Ascending aorta (tissue), 2 donors: ENCODE measurements around the gene CCDC9. TPM values are rescaled to one million over a fixed set of nuclear protein-coding genes. Genes with fewer than 3 reads are reported as not detected.
"Not testable (repeated sequence)": the region's sequence is repeated elsewhere in the genome, so short reads cannot be mapped to it uniquely, and the experiment has no call there.

ENCODE experiments used
- DNase-seq, 2 donors: peaks; one replicate each; pipeline ENCODE4 v3.0.0-alpha.2; 2019; ENCODE audit warnings: low spot score in 2 of 2
- H3K27ac ChIP-seq, 2 donors: fragments of 200-600 bp; sonication (generic); one replicate each; pipeline ENCODE4 v1.5.1; 2016 to 2017; ENCODE audit warnings: mild to moderate bottlenecking in 1 of 2
- H3K27me3 ChIP-seq: fragments of 200-600 bp; sonication (generic); one replicate; pipeline ENCODE4 v1.5.1; 2017
- H3K36me3 ChIP-seq, 2 donors: fragments of 200-600 bp; sonication (generic); one replicate each; pipeline ENCODE4 v1.5.1; 2016
- H3K4me1 ChIP-seq, 2 donors: fragments of 200-600 bp; sonication (generic); one replicate each; pipeline ENCODE4 v1.5.1; 2016 to 2017; ENCODE audit warnings: mild to moderate bottlenecking in 1 of 2
- H3K4me3 ChIP-seq, 2 donors: fragments of 200-600 bp; sonication (generic); one replicate each; pipeline ENCODE4 v1.5.1; 2016 to 2017; ENCODE audit warnings: mild to moderate bottlenecking in 1 of 2
- H3K9me3 ChIP-seq, 2 donors: fragments of 200-600 bp; sonication (generic); one replicate each; pipeline ENCODE4 v1.5.1; 2016
- CTCF ChIP-seq, 3 experiments: fragments of 200-600 bp in 2 of 3; fragments of 450-650 bp in 1 of 3; sonication (generic) in 2 of 3; IDR thresholded peaks; one replicate each; pipeline ENCODE4 v1.5.1; 2016 to 2019; ENCODE audit warnings: antibody characterized with exemption in 3 of 3, mild to moderate bottlenecking in 1 of 3, moderate library complexity in 1 of 3
- intact Hi-C: fragments of 100-400 bp; cut with DNase I; formaldehyde crosslinking; loops from one replicate; pipeline ENCODE4 v1.15.1; 2023
- total RNA-seq: library from RNA; depleted of rRNA; stranded (reverse); fragments of >200 nt; gene quantifications from one replicate; pipeline ENCODE4 v1.1.0, GENCODE V29; 2016

The CCDC9 gene
- total RNA-seq, 1 donor from 2014 or later, result 45.3 TPM

GRCh38 chr19:47241919-47242577, 14.3 kb upstream of the CCDC9 start:
- Histone ChIP-seq H3K27ac (peak overlapping the region; percentile 58 to 64), H3K9me3 (no peaks in the 10 kb centered on the region), H3K27me3 (no peaks in the 10 kb centered on the region), H3K36me3 (no peaks in the 10 kb centered on the region), H3K4me1 (peaks cover 27 to 35% of the 10 kb centered on the region in 2 donors), H3K4me3 (no peak overlapping the region)
- DNase-seq, result no peak
- TF ChIP-seq CTCF (IDR thresholded peaks at IDR 0.05), result no peak
- intact Hi-C loops, result loop anchor here (5.0 to 10.0 kb wide), 2 partner anchors 390 to 617 kb away; partner anchors contain the start of genes AP2S1 and PTGIR

- H3K9me3 ChIP-seq, result no peaks in the 10 kb centered on the region
- H3K4me1 ChIP-seq, result peaks cover 27 to 35% of the 10 kb centered on the region in 2 donors
- H3K4me3 ChIP-seq, result peak overlapping the region; percentile 45 to 58
- no peak for DNase-seq
- H3K27ac ChIP-seq, result peak overlapping the region; percentile 58 to 64
- TF ChIP-seq CTCF (IDR thresholded peaks at IDR 0.05), result no peak
- no peaks in the 10 kb centered on the region for H3K36me3 ChIP-seq
- no peaks in the 10 kb centered on the region for H3K27me3 ChIP-seq
- intact Hi-C loops, result loop anchor here (5.0 to 10.0 kb wide), 2 partner anchors 391 to 619 kb away; partner anchors contain the start of genes AP2S1 and PTGIR
These were observed 13.0 kb upstream of the CCDC9 start for GRCh38 chr19:47243364-47243775.

GRCh38 chr19:47243776-47244547, 12.4 kb upstream of the CCDC9 start:
- Histone ChIP-seq H3K27ac (peak overlapping the region; percentile 58 to 64), H3K27me3 (no peaks in the 10 kb centered on the region), H3K4me1 (peaks cover 27 to 35% of the 10 kb centered on the region in 2 donors), H3K9me3 (no peaks in the 10 kb centered on the region), H3K4me3 (peak overlapping the region; percentile 45 to 58), H3K36me3 (no peaks in the 10 kb centered on the region)
- peak in 1 of 2 donors; percentile 97 for DNase-seq
- intact Hi-C loops, result loop anchor here (1.0 to 10.0 kb wide), 5 partner anchors 13 to 619 kb away; partner anchors contain the start of genes AP2S1, BBC3 and PTGIR
- TF ChIP-seq CTCF (IDR thresholded peaks at IDR 0.05), result peak; percentile 98 to 100 (median 99)

- peak in 1 of 2 donors; percentile 90 for DNase-seq
- H3K4me3 ChIP-seq, result no peak overlapping the region
- peak; percentile 88 to 91 (median 89) for TF ChIP-seq CTCF (IDR thresholded peaks at IDR 0.05)
- H3K27ac ChIP-seq, result no peak overlapping the region
- peaks cover 10 to 14% of the 10 kb centered on the region in 2 donors for H3K4me1 ChIP-seq
- no peaks in the 10 kb centered on the region for H3K9me3 ChIP-seq
- H3K27me3 ChIP-seq, result no peaks in the 10 kb centered on the region
- intact Hi-C loops, result loop anchor here (1.0 to 10.0 kb wide), 2 partner anchors 98 to 623 kb away; partner anchors contain the start of gene PTGIR
- H3K36me3 ChIP-seq, result no peaks in the 10 kb centered on the region
These were observed 8.9 kb upstream of the CCDC9 start for GRCh38 chr19:47247308-47247990.

- H3K9me3 ChIP-seq, intact Hi-C loops, H3K27me3 ChIP-seq: not testable (repeated sequence)
These were observed 3.3 kb upstream of the CCDC9 start for GRCh38 chr19:47253016-47253415.

More at GRCh38 chr19:47253016-47253415, 3.3 kb upstream of the CCDC9 start:
- H3K27ac ChIP-seq, H3K4me3 ChIP-seq, DNase-seq, H3K36me3 ChIP-seq: not testable (repeated sequence)
- H3K4me1 ChIP-seq, result peaks cover 0 to 12% of the 10 kb centered on the region in 2 donors
